Occipital lobe (tissue), 2 donors: ENCODE data around the gene NDUFAF4. TPM values are rescaled to one million over a fixed set of nuclear protein-coding genes. Genes with fewer than 3 reads are reported as not detected.
A peak's percentile ranks its signal among the peaks of the same experiment; 100 is the strongest.

Experiments
- DNase-seq: peaks from one replicate; lab custom pipeline; 2025; lab: John Stamatoyannopoulos, UW
- total RNA-seq: library from RNA; depleted of rRNA; stranded (reverse); fragments of >200 nt; gene quantifications from one replicate; pipeline ENCODE4 v1.2.3, GENCODE V29; 2014

The NDUFAF4 gene
- total RNA-seq: 40.1 TPM

DNA sequence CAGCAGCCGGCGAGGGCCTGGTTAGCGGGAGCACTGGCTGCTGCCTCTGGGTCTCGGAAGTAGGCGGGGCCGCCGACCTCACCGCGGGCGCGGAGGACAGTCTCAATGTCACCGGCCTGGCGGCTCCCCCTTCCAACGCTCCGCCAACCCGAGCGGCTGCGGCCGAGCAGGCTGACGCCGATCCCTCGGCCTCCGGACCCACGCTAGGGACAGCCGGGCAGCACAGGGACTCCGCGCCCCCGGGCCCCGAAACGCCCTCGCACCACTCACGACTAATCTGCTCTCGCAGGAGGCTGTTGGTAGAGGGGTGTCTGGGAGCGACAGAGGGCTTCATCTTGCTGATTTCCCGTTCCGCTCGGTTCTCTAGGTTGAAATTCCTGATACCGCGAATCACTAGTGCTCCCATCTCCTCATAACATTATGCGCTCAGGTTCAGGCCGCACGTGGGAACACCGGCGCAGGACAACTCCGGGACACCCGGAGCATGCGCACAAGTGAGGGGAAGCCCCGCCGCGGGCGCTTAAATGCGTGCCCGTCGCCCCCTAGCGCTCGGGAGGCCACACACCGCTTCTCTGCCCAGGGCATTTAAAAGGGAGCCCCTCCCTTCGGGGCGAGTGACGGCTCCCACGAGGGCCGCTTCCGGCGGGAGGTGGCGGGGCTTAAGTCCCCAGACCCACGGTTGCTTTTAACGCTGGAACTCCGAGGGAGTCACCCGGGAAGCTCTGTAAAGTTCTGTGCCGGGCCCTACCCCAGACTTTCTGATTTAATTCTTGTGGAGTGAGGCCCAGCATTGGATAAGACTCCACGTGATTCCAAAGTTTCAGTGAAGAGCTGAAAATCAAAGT, at the start of gene NDUFAF4:
Gene NDUFAF4, minus strand, starts transcription at position 496 of the 845 bp plus-strand sequence. Its CDS starts 90 bp downstream, at position 406.
- DNase-seq: peak; percentile 91

GRCh38 chr6:96947055-96947454, 49.4 kb upstream of the NDUFAF4 start:
- DNase-seq: no peak

GRCh38 chr6:96943555-96944215, 46.0 kb upstream of the NDUFAF4 start:
- DNase-seq: peak; percentile 17

DNA sequence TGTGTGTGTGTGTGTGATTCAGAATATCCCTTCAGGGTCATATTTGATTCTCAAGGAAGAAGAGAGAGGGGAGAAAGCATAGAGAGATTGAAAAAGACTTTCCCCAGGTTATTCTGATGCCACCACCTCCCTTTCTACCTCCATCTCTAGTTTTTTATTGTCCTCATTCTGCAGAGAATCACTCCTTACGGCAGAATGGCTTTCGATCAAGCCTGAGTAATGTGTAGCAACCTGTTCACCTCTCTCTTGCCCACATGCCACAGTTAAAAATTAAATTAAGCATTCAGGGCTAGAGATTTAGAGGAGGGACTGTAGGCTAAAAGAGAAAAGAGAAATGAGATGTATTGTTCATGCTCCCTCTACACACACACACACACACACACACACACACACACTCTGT, 45.0 kb upstream of the NDUFAF4 start:
- no peak for DNase-seq

GRCh38 chr6:96940322-96940721, 42.6 kb upstream of the NDUFAF4 start:
- DNase-seq: no peak

DNA sequence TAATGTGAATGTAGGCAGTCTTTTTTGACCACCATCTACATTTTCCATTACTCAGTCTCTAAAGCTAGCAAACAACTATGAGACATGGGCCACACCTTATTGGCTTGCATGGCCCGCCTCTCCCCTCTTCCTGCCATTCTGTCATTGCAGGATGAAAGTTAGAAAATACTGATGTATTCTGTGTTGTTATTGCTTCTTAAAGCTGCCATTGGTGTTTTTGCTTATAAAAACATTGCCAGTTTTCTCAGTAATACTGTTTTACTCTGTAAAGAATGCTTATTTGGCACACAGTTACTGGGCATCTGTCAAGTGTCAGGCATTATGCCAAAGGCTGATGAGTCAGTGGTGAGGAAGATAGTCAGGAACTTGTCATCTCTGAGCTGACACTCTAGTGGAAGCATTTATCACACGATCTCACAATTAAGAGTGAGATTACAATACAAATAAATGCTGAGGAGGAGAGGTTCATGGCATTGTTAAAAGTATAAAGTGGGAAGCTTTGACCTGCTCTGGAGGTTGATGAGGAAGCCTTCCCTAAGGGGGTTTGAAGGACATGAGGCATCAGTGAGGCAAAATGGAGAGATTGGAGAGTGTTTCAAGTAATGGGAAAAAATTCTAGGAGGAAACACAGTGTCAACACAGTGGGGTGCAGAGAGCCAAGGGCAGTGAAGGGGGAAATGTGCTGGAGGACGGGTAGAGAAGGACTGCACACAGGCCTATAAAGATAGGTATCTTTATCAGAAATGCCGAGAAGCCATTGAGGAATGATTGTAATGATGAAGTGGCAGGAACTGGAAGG, 41.5 kb upstream of the NDUFAF4 start:
- DNase-seq: peak; percentile 12

DNA sequence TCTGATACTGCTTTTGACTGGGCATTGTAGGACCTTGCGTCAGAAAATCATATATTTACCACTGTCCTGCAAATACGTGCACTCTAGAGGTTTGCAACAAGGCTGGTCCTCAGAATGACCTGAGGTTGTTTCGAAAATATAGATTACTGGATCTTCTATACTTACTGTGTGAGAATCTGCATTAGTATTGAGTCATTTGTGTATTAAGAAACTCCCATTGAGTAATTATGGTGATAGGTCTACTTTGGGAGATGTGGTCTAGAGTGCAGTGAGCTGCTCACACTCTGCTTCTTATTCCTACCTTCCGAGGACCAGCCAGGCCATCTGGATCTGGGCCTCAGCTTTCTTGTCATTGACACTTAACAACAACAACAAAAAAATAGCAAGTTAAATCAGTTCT, 36.4 kb upstream of the NDUFAF4 start:
- no peak for DNase-seq

DNA sequence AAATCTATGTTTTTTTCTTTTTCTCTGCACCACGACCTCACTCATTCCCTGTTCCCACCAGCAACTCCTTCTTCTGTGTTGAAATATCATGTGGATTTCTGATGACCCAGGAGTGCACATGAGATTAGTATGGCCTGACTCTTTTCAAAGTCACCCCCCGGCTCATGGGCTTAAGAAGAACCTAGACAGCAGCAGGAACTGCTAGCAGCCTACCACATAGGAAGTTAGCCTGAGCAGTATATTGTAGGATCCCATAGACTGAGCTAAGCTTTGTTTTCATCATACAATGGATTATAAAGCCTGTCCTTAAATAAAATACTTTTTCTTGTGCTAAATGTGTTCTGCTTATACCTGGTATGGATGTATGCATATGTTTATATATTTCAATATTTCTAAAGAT, 33.5 kb upstream of the NDUFAF4 start:
- DNase-seq: no peak

- no peak for DNase-seq
These were observed 32.0 kb upstream of the NDUFAF4 start for GRCh38 chr6:96929741-96930140.

DNA sequence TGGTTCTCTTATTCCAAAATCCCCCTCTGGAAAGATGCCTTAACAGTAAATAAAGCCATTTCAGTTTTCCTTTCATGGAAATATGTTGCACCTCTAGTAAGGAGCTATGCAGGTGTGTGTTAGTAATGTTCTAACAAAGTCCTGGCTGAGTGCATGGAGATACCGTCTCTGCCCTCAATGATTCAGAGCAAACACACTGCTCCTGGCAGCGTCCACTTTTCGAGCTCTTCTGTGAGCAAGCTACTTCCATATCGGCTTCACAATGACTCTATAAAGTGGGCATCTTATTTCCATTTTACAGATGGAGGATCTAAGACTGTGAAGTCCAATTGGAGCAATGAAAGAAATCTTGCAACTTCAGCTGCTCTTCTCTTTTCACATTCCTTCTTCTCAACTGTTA, 30.0 kb upstream of the NDUFAF4 start:
- peak; percentile 7 for DNase-seq

GRCh38 chr6:96926425-96926824, 28.7 kb upstream of the NDUFAF4 start:
- no peak for DNase-seq

DNA sequence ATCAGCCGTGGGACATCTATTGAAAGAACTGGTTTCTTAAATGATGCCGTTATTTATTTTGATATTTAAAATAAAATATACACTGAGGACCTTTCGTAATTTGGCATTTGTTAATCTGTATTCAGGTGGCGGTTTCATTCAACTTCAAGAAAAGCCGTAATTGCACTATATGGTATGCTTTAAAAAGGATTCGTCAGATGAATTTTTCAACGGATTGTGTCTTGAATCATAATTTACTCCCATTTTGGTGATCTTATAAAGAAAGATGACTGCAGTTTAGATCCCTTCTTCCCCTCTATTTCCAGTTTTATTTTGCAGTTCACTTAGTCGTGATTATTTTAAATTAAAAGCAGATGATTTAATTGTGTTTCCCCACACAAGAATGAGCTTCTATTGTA, 27.6 kb upstream of the NDUFAF4 start:
- DNase-seq: no peak

DNA sequence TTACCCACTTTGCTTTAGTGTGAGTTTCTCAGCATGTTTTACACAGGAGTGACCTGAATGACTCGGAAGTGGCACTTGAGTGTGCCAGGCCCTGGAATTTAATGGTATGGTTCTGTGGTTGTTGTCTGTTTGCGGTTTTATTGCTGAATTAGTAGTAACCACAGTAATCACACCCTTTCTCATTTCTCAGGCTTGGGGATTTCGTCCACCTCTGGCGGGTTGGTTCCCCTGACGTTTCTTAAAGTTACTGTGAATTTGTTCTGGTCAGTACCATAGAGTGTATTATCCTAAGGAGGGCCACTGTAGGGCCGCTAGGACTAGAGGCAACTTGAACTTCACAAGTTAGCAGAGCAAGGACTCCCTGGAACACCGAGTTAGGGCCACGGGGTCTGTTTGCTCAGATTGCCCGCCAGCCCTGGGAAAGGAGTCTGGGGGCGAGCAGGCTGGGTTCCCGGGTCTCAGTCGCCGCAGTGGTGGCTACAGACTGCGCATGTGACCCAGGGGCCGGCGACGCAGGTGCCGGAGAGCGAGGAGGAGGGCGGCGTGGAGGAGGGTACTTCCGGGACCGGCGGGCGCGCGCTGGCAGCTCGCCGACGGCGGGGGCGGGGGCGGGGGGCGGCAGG, 26.3 kb upstream of the NDUFAF4 start:
- DNase-seq: no peak

DNA sequence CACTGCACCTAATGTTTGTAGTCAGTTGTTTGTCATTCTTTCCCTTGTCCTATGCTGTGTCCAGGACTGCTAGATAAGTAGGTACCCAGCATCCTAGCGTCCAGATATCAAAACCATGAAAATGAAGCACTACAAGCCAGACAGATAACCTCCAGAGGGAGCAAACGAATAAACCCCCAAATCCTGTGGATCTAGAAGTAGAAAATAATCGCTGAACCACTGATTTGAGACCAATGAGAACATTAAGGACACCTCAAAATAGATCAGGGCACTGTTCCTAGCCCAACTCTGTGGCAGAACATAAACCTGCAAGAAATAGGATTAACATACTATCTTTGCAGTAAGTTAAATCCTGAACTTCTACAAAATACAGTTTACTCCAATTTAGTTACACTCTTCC, 25.7 kb upstream of the NDUFAF4 start:
- no peak for DNase-seq

DNA sequence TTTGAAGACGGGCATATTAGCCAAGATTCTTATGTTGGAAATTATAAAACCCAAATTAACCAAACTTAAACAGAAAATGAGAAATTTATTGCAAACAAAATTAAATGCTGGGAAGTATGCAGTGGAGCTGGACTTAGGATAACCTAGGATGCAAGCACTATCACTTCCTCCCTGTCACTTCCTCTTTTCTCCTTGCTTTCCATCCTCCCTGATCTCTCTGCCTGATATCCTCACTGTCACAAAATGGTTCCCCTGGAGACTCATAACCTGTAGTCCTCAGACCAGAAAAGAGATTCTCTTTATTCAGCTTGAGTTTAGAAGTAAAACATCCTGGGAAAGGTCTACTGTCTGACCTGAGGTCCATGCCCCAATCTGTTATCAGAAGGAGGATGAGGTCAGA, 19.4 kb upstream of the NDUFAF4 start:
- DNase-seq: no peak

DNA sequence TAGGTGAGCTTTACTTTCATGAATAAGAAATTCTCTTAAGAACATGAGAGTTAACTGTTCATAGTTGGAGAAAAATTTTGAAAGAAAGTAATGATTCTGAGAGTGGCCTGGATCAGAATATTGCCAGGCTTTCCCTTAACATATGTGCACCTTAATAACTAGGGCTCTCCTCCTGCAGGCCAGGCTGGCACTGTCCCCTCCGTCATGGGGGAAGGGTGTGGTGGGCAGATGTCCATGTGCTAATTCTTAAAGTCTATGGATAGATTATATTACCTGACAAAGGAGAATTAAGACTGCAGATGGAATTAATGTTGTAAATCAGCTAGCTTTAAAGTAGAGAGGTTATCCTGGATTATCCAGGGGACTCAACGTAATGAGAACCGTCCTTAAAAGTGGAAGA, 15.9 kb upstream of the NDUFAF4 start:
- DNase-seq: no peak

GRCh38 chr6:96911751-96912150, 14.1 kb upstream of the NDUFAF4 start:
- no peak for DNase-seq

DNA sequence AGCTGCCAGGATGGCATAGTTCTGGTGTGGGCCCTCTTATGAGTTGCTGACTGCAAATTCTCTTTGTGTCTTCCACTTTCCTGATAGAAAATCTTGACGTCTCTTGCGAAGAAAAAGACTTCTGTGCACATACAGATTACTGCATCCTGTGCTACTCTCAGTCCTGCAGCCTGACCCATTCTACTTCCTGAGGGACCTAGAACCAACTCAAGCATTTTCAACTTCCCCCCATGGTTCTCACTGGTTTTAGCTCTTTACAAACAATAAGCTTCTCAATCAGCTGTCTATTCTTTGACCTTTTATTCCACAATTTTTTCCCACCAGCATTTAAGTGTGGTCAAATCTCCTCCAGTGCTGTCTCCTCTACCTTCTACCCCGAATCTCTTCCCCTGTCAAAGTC, 13.5 kb upstream of the NDUFAF4 start:
- no peak for DNase-seq

GRCh38 chr6:96909811-96910210, 12.1 kb upstream of the NDUFAF4 start:
- no peak for DNase-seq

DNA sequence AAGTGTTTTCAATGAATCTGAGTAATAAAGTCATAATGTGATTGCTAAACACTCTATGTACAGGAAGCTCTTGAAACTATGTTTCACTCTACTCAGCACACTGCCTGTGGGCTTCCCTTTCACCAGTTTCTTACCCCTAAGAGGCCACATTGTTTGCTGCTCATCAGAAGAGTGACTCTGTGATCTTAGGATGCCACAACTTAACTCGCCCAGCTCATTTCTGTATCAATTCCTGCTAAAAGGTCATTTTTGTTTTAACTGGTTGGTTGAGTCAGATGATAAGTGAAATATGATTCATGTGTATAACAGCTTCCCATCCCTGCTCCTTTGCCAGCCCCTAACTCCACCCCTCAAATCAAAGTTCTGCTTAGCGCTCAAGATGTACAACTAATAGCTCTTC, 9.8 kb upstream of the NDUFAF4 start:
- DNase-seq: no peak

DNA sequence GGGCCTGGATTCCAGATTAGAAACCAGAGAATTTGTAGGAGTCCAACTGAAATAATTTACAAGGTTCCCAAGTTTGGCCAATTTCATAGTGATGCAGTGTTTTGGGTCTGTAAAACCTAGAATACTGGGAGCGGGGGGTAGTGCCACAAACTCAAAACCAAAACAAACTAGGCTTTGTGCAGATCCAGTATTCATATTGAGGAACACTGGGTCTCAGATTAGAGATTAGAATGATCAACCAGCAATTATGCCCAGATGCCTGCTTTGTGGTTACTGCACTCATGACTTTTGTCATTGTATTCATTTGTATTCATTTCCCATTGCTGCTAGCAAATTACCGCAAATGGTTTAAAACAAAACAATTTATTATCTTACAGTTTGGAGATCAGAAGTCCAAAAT, 3.2 kb upstream of the NDUFAF4 start:
- no peak for DNase-seq
